ENCODE data around the gene GAGE12G.
"Not testable (repeated sequence)": the region's sequence is repeated elsewhere in the genome, so short reads cannot be mapped to it uniquely, and the experiment has no call there.

GRCh38 chrX:49531877-49532276, 38.3 kb upstream of the GAGE12G start, which contains the start of gene GAGE12C:
- TF ChIP-seq POLR2A (IDR thresholded peaks at IDR 0.05; ENCODE audit: low read length); GATA1 (IDR thresholded peaks at IDR 0.05; ENCODE audit: low read depth, low read length): not testable (repeated sequence)

All from erythroblast (primary cell).